ENCODE data around the gene ARID5B. TPM values are rescaled to one million over a fixed set of nuclear protein-coding genes. Genes with fewer than 3 reads are reported as not detected.
A peak's percentile ranks its signal among the peaks of the same experiment; 100 is the strongest.

The ARID5B gene
- total RNA-seq, 2 donors from 2014 or later, result 67.9 to 90.1 TPM

DNA sequence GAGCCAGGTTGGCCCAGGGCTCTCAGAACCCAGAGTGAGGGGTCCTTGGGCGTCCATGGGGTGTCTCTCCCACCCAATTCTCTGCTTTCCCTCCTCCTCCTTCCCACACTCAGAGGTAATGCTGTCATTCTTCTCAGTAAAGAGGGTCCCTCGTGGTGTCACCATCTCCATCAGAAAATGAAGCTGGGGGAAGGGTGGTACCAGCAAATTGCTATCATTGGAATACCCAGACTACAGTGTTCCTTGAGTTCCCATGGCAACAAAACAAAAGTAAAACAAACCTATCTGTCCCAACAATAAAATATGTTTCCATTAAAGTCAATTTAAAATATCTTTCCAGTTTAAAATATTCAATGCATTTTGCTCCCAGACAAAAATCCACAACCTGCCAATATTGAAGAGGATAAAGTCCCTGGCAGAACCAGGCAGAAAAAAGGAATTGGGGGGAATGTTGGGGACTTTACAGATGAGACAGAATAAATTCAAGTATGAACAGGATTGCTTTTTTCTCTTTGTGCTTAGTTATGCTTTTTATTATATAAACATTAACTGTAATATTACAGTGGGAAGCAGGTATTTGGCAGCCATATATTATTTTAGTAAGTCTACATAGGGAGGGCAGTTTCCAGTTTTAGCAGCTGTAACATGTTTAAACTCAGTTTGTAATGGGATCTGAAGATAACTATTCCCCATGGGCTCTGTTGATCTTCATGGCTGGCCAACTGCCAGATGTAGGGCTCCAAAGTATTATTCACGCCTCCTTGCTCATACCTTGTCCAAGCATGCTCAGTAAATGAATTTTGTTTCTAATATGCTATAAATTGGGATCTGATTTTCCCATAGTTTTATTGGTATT is 182.1 kb downstream of the ARID5B start:
- peaks cover 21% of the 10 kb centered on the region for H3K4me1 ChIP-seq (replicated peaks)
- peak overlapping the region; percentile 68 to 71 for H3K27ac ChIP-seq
- peak; percentile 62 for DNase-seq (ENCODE audit: low spot score)
- H3K9me3 ChIP-seq, result no peaks in the 10 kb centered on the region
- intact Hi-C loops (cut with DNase I), result loop anchor here (5.0 kb wide), 1 partner anchor 36 kb away; no protein-coding TSS in a partner anchor
- H3K4me3 ChIP-seq, result no peak overlapping the region
- 17% methylated on average over 3 of the region's 3 CpGs for WGBS
- no peaks in the 10 kb centered on the region for H3K27me3 ChIP-seq (replicated peaks; ENCODE audit: insufficient read depth)
- H3K36me3 ChIP-seq, result peaks cover 0 to 2% of the 10 kb centered on the region in 2 donors
- TF ChIP-seq POLR2A (IDR thresholded peaks at IDR 0.05) (no peak), POLR2AphosphoS5 (IDR thresholded peaks at IDR 0.05) (no peak)
- TF ChIP-seq, protein P1, sequence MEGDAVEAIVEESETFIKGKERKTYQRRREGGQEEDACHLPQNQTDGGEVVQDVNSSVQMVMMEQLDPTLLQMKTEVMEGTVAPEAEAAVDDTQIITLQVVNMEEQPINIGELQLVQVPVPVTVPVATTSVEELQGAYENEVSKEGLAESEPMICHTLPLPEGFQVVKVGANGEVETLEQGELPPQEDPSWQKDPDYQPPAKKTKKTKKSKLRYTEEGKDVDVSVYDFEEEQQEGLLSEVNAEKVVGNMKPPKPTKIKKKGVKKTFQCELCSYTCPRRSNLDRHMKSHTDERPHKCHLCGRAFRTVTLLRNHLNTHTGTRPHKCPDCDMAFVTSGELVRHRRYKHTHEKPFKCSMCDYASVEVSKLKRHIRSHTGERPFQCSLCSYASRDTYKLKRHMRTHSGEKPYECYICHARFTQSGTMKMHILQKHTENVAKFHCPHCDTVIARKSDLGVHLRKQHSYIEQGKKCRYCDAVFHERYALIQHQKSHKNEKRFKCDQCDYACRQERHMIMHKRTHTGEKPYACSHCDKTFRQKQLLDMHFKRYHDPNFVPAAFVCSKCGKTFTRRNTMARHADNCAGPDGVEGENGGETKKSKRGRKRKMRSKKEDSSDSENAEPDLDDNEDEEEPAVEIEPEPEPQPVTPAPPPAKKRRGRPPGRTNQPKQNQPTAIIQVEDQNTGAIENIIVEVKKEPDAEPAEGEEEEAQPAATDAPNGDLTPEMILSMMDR (IDR thresholded peaks at IDR 0.05), result no peak

DNA sequence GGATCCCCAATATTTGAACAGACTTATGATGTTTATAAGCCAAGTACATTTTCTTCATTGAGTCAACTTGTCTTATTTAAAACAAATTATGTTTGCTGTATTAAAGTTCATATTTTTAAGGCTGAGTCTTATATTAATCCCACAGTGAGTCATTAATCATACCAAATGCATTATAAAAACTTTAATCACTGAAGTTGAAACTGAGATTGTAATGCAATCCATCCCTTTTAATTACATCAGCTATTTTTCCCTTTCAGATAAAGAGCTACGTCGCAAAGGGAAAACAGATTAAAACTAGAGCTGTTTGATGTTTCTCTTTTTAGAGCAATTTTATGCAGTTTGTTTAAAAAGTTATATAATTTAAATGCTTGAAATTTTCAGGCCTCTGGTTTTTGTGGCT is 183.0 kb downstream of the ARID5B start:
- no peaks in the 10 kb centered on the region for H3K9me3 ChIP-seq
- peaks cover 0 to 2% of the 10 kb centered on the region in 2 donors for H3K36me3 ChIP-seq
- H3K27ac ChIP-seq, result peak overlapping the region; percentile 68 to 71
- H3K27me3 ChIP-seq (replicated peaks; ENCODE audit: insufficient read depth), result no peaks in the 10 kb centered on the region
- no peak for DNase-seq (ENCODE audit: low spot score)
- H3K4me3 ChIP-seq, result no peak overlapping the region
- intact Hi-C loops (cut with DNase I), result loop anchor here (5.0 kb wide), 1 partner anchor 37 kb away; no protein-coding TSS in a partner anchor
- TF ChIP-seq POLR2AphosphoS5 (IDR thresholded peaks at IDR 0.05), result no peak
- peaks cover 21% of the 10 kb centered on the region for H3K4me1 ChIP-seq (replicated peaks)
- 28% methylated on average over 2 of the region's 2 CpGs for WGBS

DNA sequence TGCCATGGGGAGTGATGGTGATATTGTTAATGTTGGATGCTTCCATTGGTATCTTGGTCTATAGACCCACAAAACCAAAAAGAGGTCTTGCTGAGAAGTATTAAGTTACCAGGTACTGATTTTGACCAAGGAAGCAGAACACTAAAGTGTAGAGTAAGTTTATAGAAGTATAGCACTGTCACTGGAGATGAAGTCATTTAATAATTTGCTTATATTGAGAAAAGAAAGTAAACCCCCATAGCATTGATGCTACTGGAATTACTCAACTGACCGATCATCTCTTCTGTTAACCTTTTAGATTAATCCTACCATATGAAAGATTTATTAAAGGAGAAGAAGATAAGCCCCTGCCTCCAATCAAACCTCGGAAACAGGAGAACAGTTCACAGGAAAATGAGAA is 183.9 kb downstream of the ARID5B start:
- no peaks in the 10 kb centered on the region for H3K27me3 ChIP-seq (replicated peaks; ENCODE audit: insufficient read depth)
- peaks cover 21% of the 10 kb centered on the region for H3K4me1 ChIP-seq (replicated peaks)
- H3K27ac ChIP-seq, result peak overlapping the region in 1 of 2 donors; percentile 68
- 91% methylated on average over 2 of the region's 2 CpGs for WGBS
- DNase-seq (ENCODE audit: low spot score), result no peak
- peaks cover 0 to 2% of the 10 kb centered on the region in 2 donors for H3K36me3 ChIP-seq
- no peaks in the 10 kb centered on the region for H3K9me3 ChIP-seq
- no peak for TF ChIP-seq POLR2A (IDR thresholded peaks at IDR 0.05)
- TF ChIP-seq, protein P1 (IDR thresholded peaks at IDR 0.05), result no peak
- H3K4me3 ChIP-seq, result no peak overlapping the region
- intact Hi-C loops (cut with DNase I), result no loop called here

DNA sequence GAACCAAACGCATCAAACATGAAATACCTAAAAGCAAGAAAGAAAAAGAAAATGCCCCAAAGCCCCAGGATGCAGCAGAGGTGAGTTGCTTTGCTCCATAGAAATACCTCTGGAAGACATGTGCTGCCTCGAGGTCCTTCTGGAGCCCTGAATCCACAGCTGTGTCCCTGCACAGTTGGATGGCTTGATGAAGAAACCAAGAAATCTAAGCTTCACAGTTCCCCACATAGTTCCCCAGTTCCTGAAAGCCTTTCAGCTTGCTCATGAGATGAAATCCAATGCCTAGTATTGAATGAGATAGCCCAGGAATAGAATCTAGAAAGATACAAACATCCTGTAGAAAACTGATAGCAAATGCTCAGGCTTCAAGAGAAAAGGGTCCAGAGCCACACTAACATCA is 184.3 kb downstream of the ARID5B start:
- H3K27ac ChIP-seq, result no peak overlapping the region
- no peak overlapping the region for H3K4me3 ChIP-seq
- WGBS, result 97% methylated on average over 2 of the region's 2 CpGs
- intact Hi-C loops (cut with DNase I), result no loop called here
- H3K36me3 ChIP-seq, result peaks cover 1 to 2% of the 10 kb centered on the region in 2 donors
- no peak for DNase-seq (ENCODE audit: low spot score)
- no peaks in the 10 kb centered on the region for H3K27me3 ChIP-seq (replicated peaks; ENCODE audit: insufficient read depth)
- H3K9me3 ChIP-seq, result no peaks in the 10 kb centered on the region
- H3K4me1 ChIP-seq (replicated peaks), result peaks cover 17% of the 10 kb centered on the region
- TF ChIP-seq POLR2AphosphoS5 (IDR thresholded peaks at IDR 0.05) (no peak), POLR2A (IDR thresholded peaks at IDR 0.05) (no peak)
- TF ChIP-seq, protein P1 (IDR thresholded peaks at IDR 0.05), result no peak

DNA sequence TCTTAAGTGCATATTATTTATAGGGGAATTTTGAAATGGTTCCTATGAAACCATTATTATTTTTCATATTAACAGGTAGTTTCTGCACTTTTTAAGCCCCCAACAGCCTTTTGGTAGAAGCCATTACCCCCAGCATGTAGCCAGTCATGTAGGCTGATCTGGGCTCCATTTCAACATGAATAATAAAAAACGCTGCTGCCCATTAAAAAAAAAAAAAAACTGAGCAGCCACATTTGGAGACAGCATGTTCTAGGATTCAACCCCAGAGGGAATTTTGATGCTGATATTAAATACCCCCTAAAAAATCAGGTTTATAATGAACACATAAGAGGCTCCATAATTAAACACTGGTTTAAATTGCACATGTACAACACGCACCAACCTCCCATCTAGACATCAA is 185.8 kb downstream of the ARID5B start:
- Histone ChIP-seq H3K27me3 (replicated peaks; ENCODE audit: insufficient read depth) (no peaks in the 10 kb centered on the region), H3K4me1 (replicated peaks) (peaks cover 11% of the 10 kb centered on the region), H3K36me3 (peaks cover 8 to 16% of the 10 kb centered on the region in 2 donors), H3K4me3 (no peak overlapping the region), H3K27ac (no peak overlapping the region), H3K9me3 (no peaks in the 10 kb centered on the region)
- TF ChIP-seq POLR2A (IDR thresholded peaks at IDR 0.05) (no peak), POLR2AphosphoS5 (IDR thresholded peaks at IDR 0.05) (no peak)
- TF ChIP-seq, protein P1 (IDR thresholded peaks at IDR 0.05), result no peak
- DNase-seq (ENCODE audit: low spot score), result no peak
- WGBS, result 48% methylated on average over 2 of the region's 2 CpGs
- intact Hi-C loops (cut with DNase I), result no loop called here

All from prostate gland (tissue), 2 donors.